GM18909 (cell line): ENCODE results near the gene GRAP.

Source experiments
- ATAC-seq: cut with Tn5 transposase; IDR thresholded peaks from one replicate; pipeline ENCODE4 v1.9.1; 2021; ENCODE audit warnings: mild to moderate bottlenecking; ENCODE audit not compliant: unreplicated experiment, poor library complexity

Gene GRAP

DNA sequence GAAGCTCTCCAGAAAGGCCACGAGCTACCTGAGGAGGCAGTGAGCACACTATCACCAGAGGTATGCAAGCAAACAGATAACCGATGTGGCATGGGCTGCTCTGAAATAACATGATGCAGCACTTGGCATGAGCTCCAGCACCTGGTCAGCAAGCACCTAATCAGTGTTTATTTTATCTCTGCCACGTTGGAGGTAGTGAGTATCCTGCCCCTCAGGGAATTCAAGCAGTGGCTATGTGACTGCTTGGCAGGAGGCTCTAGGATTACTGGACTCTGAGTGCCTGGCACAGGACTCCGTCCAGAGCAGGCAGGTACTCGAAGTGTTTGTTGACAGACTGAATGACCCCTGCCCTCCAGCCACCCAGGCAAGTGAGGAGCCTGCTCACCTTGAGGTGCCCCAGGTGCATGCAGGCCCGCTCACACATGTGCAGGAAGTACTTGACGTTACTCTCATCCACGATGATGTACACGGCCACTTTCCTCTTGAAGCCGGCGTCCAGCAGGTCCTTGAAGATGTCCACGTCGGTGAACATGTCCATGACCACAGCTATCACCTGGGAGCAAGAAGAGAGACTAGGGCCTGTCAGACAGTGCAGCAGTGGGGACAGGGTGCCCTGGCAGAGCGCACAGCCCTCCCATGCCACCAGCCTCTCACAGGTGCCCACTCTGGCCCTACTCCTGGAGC, 58.8 kb downstream of the GRAP start:
- no peak for ATAC-seq

DNA sequence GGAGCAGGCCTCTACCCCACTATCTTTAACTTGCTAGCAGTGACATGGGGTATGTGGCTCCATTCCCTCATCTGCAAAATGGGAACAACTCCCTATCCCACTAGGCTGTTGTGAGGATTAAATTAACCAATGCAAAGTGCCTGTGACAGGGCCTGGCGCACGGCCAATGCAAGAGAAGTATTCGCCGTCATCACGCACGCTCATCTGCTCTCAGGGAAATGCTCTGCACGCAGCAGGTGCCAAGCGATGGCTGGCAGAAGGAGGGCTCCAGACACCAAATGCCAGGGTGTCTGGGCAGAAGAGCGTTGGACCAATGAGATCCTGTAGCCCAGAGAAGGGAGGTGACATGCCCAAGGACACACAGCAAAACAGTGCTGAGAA, 59.5 kb downstream of the GRAP start:
- no peak for ATAC-seq

DNA sequence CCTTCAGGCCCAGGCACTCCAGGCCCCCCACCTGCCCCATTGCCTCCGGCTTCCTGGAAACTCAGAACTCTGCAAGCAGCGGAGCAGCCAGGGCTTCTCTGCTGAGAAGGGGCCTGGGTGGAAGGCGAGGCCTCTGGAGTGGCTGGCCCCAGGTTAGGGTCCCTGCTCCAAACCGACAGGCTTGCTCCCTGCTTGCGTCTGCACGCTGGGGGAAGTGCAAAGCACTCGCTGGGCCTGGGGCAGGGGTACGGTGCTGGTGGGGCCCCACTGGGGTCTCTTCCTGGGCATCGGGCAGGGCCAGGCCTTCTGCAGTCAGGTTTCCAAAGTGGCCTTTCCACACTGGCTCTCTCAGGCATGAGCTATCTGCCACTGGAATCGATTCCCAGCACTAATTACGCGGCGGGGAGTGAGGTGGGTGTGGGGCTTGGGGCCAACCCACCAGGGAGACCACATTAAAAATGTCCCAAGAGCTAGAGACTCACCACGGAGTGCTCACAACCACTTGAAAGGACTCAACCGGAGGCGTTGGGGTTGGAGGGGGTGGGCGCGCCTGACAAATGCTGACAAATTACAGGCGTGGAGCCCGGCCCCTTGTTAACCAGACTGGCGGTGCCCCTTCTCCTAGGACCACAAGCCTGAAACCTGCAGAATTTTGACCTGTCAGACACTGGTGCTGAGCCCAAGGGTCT, 60.1 kb downstream of the GRAP start:
- no peak for ATAC-seq

DNA sequence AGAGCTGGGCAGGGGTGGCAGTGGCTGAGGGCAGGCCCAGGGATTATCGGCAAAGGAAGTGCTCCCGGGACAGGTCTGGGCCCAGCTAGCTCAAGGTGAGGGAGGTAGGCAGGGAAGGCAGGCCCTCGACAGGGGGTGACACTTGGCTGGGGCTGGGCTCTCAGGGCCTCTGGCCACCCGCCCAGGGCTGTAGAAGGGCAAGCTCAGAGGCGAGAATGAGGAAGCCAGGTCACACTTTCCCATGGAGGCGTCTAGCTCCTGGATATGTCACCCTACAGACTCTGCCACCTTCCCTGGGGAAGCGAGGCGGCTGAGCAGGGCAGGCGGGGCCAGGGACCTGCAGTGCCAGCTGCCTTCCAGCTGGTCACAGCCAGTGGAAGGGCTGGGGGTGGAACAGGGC, 61.3 kb downstream of the GRAP start:
- ATAC-seq: no peak

DNA sequence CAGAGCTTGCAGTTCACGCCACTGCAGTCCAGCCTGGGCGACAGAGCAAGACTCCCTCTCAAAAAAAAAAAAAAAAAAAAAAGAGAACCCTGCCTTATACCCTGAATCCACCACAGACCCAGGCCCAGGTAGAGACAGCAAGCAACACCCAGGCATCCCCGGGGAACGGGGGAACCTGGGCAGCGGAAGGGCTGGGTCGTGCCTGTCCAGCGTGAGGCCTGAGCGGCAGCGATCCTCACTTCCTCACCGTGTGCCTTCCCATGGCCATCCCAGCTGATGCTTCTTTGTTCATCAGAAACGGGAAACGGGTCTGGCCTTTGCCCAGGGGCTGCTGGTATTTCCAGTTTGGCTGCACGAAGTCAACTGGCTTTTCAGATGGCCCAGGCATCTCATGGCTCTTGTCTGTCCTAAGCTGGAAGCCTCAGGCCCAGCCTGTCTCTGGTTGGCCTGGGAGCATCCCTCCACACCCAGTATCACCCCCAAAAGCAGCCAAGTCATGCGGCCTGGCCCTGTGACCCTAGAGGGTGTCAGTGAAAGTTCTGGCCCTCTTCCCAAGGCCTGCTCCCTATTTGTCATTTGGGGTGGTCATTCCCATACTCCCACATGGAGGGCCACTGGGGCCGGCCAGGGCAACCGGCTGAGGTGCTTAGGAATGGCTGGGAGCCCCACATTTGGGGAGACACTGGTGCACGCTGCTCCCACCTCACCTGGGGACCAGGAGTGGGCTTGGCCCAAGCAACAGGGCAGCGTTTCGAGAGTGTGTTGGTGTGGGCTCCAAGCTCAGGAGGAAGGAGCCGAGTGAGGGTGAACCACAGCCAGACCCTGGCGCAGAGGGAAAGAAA, 62.3 kb downstream of the GRAP start:
- ATAC-seq: no peak

DNA sequence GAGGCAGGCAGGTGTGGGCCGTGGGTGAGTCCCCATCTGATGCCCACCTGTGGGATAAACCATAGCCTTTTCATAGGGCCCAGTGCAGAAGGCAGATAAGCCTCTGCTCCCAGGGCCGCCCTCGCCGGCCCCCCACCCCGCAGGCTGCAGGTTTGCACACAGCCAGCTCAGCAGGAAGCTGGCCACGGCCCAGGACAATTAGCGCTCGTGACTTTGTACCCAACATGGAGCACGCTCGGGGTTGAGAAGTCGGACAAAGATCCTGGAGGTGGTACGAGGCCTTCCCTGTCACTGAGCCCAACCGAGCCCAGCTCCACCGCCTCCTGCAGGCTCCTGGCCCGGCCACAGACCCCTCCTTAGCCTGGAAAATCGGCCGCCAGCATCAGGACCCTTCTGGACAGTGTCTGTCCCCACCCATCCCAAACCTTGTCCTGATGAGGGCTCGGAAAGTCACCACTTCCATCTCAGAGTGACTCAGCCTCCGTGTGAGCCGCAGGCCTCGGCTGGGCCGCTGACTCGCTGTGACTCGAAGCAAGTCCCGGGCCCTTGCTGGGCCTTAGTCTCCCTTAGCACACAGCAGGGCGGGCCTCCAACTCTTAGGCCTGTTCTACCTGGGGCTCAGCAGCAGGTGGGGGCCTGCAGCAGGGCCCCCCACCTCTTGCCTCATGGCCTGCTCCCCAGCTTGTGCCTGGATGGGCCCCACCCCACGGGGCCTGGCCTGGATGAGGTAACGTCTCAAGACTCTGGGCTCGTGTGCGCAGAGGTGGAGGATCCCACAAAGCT, 64.9 kb downstream of the GRAP start:
- no peak for ATAC-seq

DNA sequence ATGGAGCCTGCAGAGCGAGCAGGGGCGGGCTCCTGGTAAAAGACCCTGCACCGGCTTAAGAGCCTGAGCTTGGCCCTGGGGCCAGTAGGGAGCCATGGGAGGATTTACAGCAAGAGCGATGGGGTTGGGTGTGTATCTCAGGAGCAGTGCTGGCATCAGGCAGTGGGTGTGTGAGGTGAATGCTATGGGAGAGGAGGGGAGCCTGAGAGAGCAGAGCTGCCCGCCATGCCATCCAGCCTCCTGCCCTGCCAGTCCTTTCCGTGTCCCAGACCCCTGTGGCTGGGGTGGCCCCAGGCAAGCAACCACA, 65.5 kb downstream of the GRAP start:
- ATAC-seq: no peak

DNA sequence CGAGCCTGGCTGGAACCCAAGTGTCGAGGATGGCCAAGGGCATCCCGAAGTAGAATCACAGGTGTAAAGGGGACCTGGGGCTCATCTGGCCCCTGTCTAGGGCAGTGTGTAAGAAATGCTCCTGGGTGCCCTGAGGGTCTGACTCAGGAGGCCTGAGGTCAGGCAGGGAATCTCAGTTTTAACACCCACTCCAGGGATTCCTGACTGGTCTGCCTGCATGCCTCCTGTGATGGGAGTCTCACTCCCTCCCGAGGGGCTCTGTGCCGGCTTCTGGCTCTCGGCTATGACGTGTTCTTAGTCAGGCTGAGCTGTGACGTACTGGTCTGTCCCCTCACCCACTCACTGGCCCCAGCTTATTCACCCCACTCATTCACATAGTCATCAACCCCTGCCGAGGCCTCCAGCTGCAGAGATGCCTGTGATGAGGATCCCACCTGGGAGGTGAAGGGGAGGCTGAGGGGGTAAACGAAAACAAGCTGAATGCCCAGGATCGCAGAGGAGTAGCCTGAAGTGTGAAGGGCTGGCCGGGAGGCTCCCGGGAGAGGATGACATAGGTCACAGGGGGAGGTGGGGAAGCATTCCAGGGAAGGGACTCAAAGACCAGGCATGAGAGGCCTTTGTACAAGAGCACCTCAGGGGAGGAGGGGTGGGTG, 65.9 kb downstream of the GRAP start:
- no peak for ATAC-seq

DNA sequence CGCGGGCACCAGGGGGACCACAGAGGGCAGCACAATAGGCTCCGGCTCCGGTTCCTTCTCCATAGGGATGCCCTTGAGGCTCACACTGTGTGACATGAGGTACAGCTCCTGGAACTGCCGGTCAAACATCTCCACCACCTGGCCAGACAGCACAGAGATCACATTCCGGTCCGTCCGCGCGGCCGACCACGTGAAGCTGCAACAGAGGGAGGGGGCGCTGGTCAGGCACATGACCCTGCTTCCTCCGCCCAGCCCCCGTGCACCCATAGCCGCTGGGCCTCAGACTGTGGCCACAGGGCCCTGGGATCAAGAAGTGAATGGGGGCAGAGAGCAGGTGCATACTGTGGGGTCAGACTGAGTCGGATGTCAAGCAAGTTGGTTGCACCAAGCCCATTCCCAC, 68.1 kb downstream of the GRAP start:
- no peak for ATAC-seq

DNA sequence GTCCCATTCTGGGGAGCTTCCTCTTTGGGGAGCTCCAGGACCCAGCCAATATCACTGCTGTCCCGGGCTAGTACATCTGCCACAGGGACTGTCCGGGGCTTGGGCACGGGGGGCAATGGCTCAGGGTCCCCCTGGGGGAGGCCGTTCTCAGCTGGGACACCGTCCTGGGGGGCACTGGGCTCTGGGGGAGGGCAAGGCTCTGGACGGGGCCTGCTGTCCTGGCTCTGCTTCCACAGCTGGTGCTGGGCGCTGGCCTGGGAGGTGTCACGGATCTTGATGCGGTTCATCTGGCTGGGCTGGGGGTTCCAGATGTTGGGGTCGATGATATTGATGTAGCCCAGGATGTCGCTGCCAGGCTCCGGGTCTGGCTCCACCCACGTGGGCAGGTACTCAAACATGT, 68.7 kb downstream of the GRAP start:
- ATAC-seq: no peak

DNA sequence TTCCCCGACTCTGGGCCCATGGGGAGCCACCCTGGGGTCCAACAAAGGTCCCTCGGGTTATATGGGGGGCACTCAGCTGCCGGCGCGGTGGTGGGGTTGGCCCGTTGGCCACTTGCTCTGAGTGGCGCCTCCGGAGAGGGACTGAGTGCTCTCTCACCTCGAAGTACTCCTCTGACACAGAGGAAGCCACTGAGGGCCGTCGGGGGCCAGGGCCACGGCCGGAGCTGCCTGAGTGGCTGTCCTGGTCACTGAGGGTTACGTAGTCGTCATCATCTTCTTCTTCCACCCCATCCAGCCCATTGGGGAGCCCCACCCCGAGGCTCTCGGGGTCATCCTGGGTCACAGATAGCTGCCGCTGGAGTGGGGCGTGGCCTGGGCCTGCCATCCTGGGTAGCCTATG, 69.1 kb downstream of the GRAP start:
- ATAC-seq: no peak

DNA sequence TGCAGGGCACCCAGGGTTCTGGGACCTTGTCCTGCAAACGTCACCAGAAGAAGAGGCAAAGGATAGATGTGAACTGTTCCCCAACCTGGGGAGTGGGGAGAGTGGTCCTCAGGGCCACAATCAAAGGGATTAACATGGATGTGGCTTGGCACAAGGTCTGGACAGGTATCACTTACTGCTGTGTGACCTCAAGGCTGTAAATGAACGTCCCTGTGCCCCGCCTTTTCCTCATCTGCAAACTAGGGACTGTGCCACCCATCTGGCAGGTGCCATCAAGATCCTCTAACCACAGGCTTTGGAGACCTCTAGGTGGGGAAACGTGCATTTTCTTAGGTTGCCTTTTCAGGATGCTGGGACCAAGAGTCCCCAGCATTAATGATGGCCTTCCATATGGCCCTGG, 69.7 kb downstream of the GRAP start:
- ATAC-seq: no peak

DNA sequence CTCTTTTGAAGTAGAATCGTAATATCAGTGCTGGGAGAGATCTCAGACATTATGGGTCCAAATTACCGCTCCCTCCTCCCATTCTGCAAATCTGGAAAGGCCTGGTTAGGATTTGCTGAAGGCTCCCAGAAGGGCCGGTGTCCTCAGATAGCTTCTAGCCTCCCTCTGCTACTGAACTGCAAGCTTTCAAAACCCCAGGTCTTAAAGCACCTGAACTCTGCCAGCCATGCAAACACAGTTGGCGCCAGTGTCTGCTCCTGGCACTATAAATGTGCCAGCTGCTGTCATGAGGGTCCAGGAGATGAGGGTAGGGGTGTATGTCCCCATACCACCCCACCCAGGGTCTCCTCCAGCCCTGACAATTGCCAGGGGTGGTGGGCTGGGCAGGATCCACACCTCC, 70.6 kb downstream of the GRAP start:
- no peak for ATAC-seq

DNA sequence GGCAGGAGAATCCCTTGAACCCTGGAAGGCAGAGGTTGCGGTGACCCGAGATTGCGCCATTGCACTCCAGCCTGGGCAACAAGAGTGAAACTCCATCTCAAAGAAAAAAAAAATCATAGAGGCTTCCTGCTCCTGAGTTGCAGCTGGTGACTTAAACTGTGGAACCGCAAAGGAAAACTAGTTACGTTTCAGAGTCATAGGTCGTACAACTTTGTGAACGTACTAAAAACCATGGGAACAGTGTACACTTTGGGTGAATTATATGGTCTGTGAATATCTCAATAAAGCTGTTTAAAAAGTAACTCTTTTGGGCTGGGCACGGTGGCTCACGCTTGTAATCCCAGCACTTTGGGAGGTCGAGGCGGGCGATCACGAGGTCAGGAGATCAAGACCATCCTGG, 71.2 kb downstream of the GRAP start:
- ATAC-seq: no peak

DNA sequence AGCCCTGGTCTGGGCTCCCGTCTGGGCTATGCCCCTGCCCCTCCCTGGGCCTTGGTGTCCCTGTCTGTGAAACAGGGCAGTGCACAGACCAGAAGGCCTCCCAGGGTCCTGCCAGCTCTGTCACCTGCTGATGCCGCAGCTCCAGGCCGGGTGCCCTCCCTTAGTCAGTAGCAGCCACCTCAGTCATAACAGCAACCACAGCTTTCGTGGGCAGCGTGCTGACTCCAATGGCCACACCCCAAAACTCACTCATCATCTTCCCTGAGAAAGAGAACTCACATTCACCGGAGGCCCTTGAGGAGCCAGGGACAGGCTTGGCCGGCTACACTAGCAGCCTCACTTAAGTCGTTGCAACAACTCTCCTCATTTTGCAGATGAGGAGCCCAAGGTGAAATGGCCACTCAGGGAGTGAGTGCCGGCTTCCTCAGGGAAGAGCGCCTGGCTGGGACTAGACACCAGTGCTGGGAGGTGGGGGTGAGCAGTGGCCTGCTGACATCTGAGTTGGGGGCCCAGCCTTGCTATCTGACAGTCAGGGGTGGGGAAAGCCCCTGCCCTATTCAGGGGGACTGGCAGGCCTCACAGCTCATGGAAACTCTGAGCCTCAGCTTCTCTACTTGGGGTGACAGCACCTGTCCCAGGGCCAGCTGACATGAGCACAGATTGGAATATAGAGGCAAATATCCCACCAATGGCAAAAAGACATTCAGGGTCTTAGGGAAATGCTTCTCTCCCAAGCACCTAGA, 72.2 kb downstream of the GRAP start:
- ATAC-seq: no peak

DNA sequence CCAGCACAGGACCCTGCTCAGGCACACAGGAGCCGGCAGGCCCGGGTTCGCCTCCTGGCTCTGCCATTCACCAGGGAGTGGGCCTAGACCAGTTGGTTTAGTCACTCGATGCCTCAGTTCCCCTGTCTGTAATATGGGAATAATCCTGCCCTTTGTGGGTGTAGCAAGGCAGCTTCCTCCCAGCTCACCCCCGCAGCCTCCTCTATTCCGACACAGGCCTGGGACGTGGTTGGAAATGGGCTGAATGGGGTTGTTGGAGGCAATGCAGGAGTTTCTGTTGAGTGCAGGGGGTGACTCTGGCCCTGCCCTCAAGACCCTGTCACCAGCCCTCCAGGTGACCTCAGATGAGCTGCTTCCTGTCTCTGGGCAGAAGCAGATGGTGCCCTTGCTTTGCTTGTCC, 75.0 kb downstream of the GRAP start:
- ATAC-seq: no peak
